Neural progenitor cell (in vitro differentiated cells): ENCODE results near the gene NBAS.

ENCODE experiments used
- CTCF ChIP-seq: fragments of 200-600 bp; sonication (generic); IDR thresholded peaks from 2 replicates; pipeline ENCODE4 v1.5.1; 2017; ENCODE audit warnings: antibody characterized with exemption, mild to moderate bottlenecking
- EZH2 ChIP-seq: fragments of 200-600 bp; sonication (generic); IDR thresholded peaks from 2 replicates; pipeline ENCODE4 v1.6.1; 2017; ENCODE audit warnings: antibody characterized with exemption, mild to moderate bottlenecking, moderate library complexity

GRCh38 chr2:15260196-15260595 lies 300.9 kb downstream of the NBAS start:
- no peak for TF ChIP-seq CTCF
- no peak for TF ChIP-seq EZH2
